ENCODE measurements around the gene CMBL. TPM values are rescaled to one million over a fixed set of nuclear protein-coding genes. Genes with fewer than 3 reads are reported as not detected.

Gene CMBL
- total and polyA plus RNA-seq, 2 experiments from 2014 or later = 1.3 to 3.9 TPM

- DNase-seq (ENCODE audit: low read depth in 1 of 2, low spot score in 1 of 2) = no peak
- TF ChIP-seq CTCF (IDR thresholded peaks at IDR 0.05; ENCODE audit: low read depth, low read length) = no peak
- Histone ChIP-seq H3K4me1 (ENCODE audit: low read depth) (no peaks in the 10 kb centered on the region), H3K27ac (no peak overlapping the region), H3K27me3 (no peaks in the 10 kb centered on the region), H3K9me3 (ENCODE audit: low read depth) (no peaks in the 10 kb centered on the region), H3K4me3 (no peak overlapping the region), H3K36me3 (peaks cover 3% of the 10 kb centered on the region)
Measured at GRCh38 chr5:10233011-10233410, 74.7 kb downstream of the CMBL start.

GRCh38 chr5:10232386-10232785 is 75.3 kb downstream of the CMBL start:
- no peak overlapping the region for H3K4me3 ChIP-seq
- no peak overlapping the region for H3K27ac ChIP-seq
- H3K9me3 ChIP-seq (ENCODE audit: low read depth) = no peaks in the 10 kb centered on the region
- H3K36me3 ChIP-seq = peaks cover 3% of the 10 kb centered on the region
- H3K27me3 ChIP-seq = no peaks in the 10 kb centered on the region
- TF ChIP-seq CTCF (IDR thresholded peaks at IDR 0.05; ENCODE audit: low read depth, low read length) = no peak
- H3K4me1 ChIP-seq (ENCODE audit: low read depth) = no peaks in the 10 kb centered on the region
- DNase-seq (ENCODE audit: low read depth in 1 of 2, low spot score in 1 of 2) = peak in 1 of 2 donors; percentile 43

GRCh38 chr5:10229306-10230048 is 78.2 kb downstream of the CMBL start:
- no peaks in the 10 kb centered on the region for H3K9me3 ChIP-seq (ENCODE audit: low read depth)
- peaks cover 4% of the 10 kb centered on the region for H3K36me3 ChIP-seq
- peak in 1 of 2 donors; percentile 13 for DNase-seq (ENCODE audit: low read depth in 1 of 2, low spot score in 1 of 2)
- no peak overlapping the region for H3K27ac ChIP-seq
- no peaks in the 10 kb centered on the region for H3K4me1 ChIP-seq (ENCODE audit: low read depth)
- TF ChIP-seq CTCF (IDR thresholded peaks at IDR 0.05; ENCODE audit: low read depth, low read length) = peak; percentile 18
- no peaks in the 10 kb centered on the region for H3K27me3 ChIP-seq
- no peak overlapping the region for H3K4me3 ChIP-seq

GRCh38 chr5:10228288-10228687 is 79.4 kb downstream of the CMBL start:
- H3K27me3 ChIP-seq = no peaks in the 10 kb centered on the region
- no peak overlapping the region for H3K27ac ChIP-seq
- no peak for TF ChIP-seq CTCF (IDR thresholded peaks at IDR 0.05; ENCODE audit: low read depth, low read length)
- H3K4me3 ChIP-seq = no peak overlapping the region
- no peak for DNase-seq (ENCODE audit: low read depth in 1 of 2, low spot score in 1 of 2)
- no peaks in the 10 kb centered on the region for H3K9me3 ChIP-seq (ENCODE audit: low read depth)
- no peaks in the 10 kb centered on the region for H3K4me1 ChIP-seq (ENCODE audit: low read depth)
- H3K36me3 ChIP-seq = peaks cover 4% of the 10 kb centered on the region

Other genes with a start within 250 kb of the CMBL start
- 16.6 and 17.2 TPM in 2 replicates for gene ATPSCKMT, start 58.0 kb downstream of the CMBL start, total RNA-seq
- 4.3 and 9.0 TPM in 2 replicates for gene ATPSCKMT, start 58.0 kb downstream of the CMBL start, polyA plus RNA-seq
- gene CCT5, start 57.6 kb downstream of the CMBL start, total RNA-seq = 176 and 231 TPM in 2 replicates
- 256 and 265 TPM in 2 replicates for gene CCT5, start 57.6 kb downstream of the CMBL start, polyA plus RNA-seq
- 54.8 and 75.1 TPM in 2 replicates for gene MARCHF6, start 45.8 kb upstream of the CMBL start, total RNA-seq
- gene MARCHF6, start 45.8 kb upstream of the CMBL start, polyA plus RNA-seq = 56.8 and 120 TPM in 2 replicates
- gene ROPN1L, start 134.0 kb upstream of the CMBL start, total RNA-seq = 1.3 and 1.4 TPM in 2 replicates
- 1.3 TPM in 1 of 2 replicates, not detected in the other for gene ROPN1L, start 134.0 kb upstream of the CMBL start, polyA plus RNA-seq

All from cardiac muscle cell (in vitro differentiated cells and primary cell).